GM18873 (cell line): ENCODE results near the gene HNRNPF.

ENCODE experiments used
- ATAC-seq: cut with Tn5 transposase; IDR thresholded peaks from one replicate; pipeline ENCODE4 v1.9.1; 2021; ENCODE audit warnings: mild to moderate bottlenecking, moderate library complexity, moderate number of reproducible peaks; ENCODE audit not compliant: unreplicated experiment, low FRiP score

The HNRNPF gene

GRCh38 chr10:43383204-43383971 is 25.6 kb downstream of the HNRNPF start:
- ATAC-seq, result no peak

GRCh38 chr10:43380610-43381222 is 28.3 kb downstream of the HNRNPF start:
- no peak for ATAC-seq

GRCh38 chr10:43377424-43377883 is 31.5 kb downstream of the HNRNPF start:
- ATAC-seq, result no peak

- no peak for ATAC-seq
Measured at GRCh38 chr10:43376828-43377423, 32.1 kb downstream of the HNRNPF start.

GRCh38 chr10:43376046-43376635 is 32.8 kb downstream of the HNRNPF start:
- ATAC-seq, result no peak

GRCh38 chr10:43375401-43376020 is 33.5 kb downstream of the HNRNPF start:
- no peak for ATAC-seq

GRCh38 chr10:43374194-43374593 is 34.8 kb downstream of the HNRNPF start:
- ATAC-seq, result no peak

- ATAC-seq, result no peak
Measured at GRCh38 chr10:43373461-43373860, 35.5 kb downstream of the HNRNPF start.

GRCh38 chr10:43372765-43373361 is 36.1 kb downstream of the HNRNPF start:
- no peak for ATAC-seq

GRCh38 chr10:43371418-43371817 is 37.6 kb downstream of the HNRNPF start, which contains the start of gene FXYD4:
Gene FXYD4 (plus strand): TSS chr10:43371636. CDS start chr10:43373747, 2,111 bp downstream.
- no peak for ATAC-seq

GRCh38 chr10:43370671-43371215 is 38.2 kb downstream of the HNRNPF start:
- ATAC-seq, result no peak

GRCh38 chr10:43369921-43370320 is 39.1 kb downstream of the HNRNPF start:
- ATAC-seq, result no peak

GRCh38 chr10:43365001-43365400 is 44.0 kb downstream of the HNRNPF start:
- ATAC-seq, result no peak

- ATAC-seq, result peak; percentile 90
Measured at GRCh38 chr10:43362191-43362839, 46.7 kb downstream of the HNRNPF start.

GRCh38 chr10:43361547-43362190 is 47.3 kb downstream of the HNRNPF start:
- ATAC-seq, result no peak

GRCh38 chr10:43360086-43360485 is 48.9 kb downstream of the HNRNPF start:
- no peak for ATAC-seq

- no peak for ATAC-seq
Measured at GRCh38 chr10:43355749-43356371, 53.1 kb downstream of the HNRNPF start.

- no peak for ATAC-seq
Measured at GRCh38 chr10:43354879-43355380, 54.1 kb downstream of the HNRNPF start.

- ATAC-seq, result no peak
Measured at GRCh38 chr10:43354330-43354635, 54.7 kb downstream of the HNRNPF start.
